ENCODE results near the gene SLC1A4. TPM values are rescaled to one million over a fixed set of nuclear protein-coding genes. Genes with fewer than 3 reads are reported as not detected.

Gene SLC1A4
- polyA plus RNA-seq, 3 donors, result 3.2 to 4.5 (median 4.4) TPM

DNA sequence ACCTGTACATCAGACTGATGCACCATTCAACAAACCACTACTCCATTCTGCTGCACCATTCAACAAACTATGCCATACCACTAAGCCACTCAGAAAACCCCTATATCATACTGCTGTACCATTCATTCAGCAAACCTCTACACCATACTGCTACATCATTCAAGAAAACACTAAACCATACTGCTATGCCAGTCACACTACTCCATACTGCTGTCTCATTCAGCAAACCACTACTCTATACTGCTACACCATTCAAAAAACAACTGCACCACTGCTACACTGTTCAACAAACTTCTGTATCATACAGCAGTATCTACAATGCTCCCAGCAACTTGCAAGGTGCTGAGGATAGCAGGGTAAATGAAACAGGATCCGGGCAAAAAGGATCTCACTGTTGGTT lies 12.9 kb upstream of the SLC1A4 start:
- H3K36me3 ChIP-seq (replicated peaks in 1 of 2; ENCODE audit: control insufficient read depth in 1 of 2, insufficient read depth in 2 of 2, low read length in 2 of 2), result no peaks in the 10 kb centered on the region
- Mint-ChIP-seq H3K27me3 (ENCODE audit: low read depth in 3 of 3) (peaks cover 0 to 3% (median 0%) of the 10 kb centered on the region in 3 donors), H3K36me3 (no peaks in the 10 kb centered on the region), H3K4me3 (no peak overlapping the region), H3K9me3 (peaks cover 0 to 2% (median 0%) of the 10 kb centered on the region in 7 donors), H3K4me1 (peaks cover 13% of the 10 kb centered on the region), H3K27ac (no peak overlapping the region)
- no peaks in the 10 kb centered on the region for H3K9me3 ChIP-seq (replicated peaks in 1 of 2; ENCODE audit: control insufficient read depth in 1 of 2, insufficient read depth in 1 of 2, low read length in 2 of 2)
- no peak for DNase-seq
- peaks cover 0 to 7% of the 10 kb centered on the region in 2 donors for H3K4me1 ChIP-seq (ENCODE audit: control insufficient read depth in 1 of 2, insufficient read depth in 2 of 2, low read length in 2 of 2)
- H3K27me3 ChIP-seq (ENCODE audit: control insufficient read depth in 2 of 2, insufficient read depth in 2 of 2, low read length in 2 of 2), result no peaks in the 10 kb centered on the region
- intact Hi-C loops (cut with micrococcal nuclease), result no loop called here
- no peak overlapping the region for H3K27ac ChIP-seq (ENCODE audit: low read depth in 1 of 2, low read length in 2 of 2)
- no peaks in the 10 kb centered on the region for H4K20me1 ChIP-seq (ENCODE audit: insufficient read depth, low read length)
- H3K9ac ChIP-seq (ENCODE audit: insufficient read depth, low read length, poor library complexity, severe bottlenecking), result no peak overlapping the region
- no peak overlapping the region for H3K4me2 ChIP-seq (replicated peaks; ENCODE audit: extremely low read depth, low read length, poor library complexity, severe bottlenecking)
- TF ChIP-seq, protein P1, sequence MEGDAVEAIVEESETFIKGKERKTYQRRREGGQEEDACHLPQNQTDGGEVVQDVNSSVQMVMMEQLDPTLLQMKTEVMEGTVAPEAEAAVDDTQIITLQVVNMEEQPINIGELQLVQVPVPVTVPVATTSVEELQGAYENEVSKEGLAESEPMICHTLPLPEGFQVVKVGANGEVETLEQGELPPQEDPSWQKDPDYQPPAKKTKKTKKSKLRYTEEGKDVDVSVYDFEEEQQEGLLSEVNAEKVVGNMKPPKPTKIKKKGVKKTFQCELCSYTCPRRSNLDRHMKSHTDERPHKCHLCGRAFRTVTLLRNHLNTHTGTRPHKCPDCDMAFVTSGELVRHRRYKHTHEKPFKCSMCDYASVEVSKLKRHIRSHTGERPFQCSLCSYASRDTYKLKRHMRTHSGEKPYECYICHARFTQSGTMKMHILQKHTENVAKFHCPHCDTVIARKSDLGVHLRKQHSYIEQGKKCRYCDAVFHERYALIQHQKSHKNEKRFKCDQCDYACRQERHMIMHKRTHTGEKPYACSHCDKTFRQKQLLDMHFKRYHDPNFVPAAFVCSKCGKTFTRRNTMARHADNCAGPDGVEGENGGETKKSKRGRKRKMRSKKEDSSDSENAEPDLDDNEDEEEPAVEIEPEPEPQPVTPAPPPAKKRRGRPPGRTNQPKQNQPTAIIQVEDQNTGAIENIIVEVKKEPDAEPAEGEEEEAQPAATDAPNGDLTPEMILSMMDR (IDR thresholded peaks at IDR 0.05), result no peak
- no peaks in the 10 kb centered on the region for H3K79me2 ChIP-seq (ENCODE audit: insufficient read depth, low read length)
- H2AFZ ChIP-seq (ENCODE audit: insufficient read depth, low read depth, low read length, poor library complexity, severe bottlenecking), result no peak overlapping the region
- no CpG with 5 or more reads among the region's 1 CpG for WGBS (ENCODE audit: insufficient coverage)
- H3K4me3 ChIP-seq (replicated peaks in 1 of 3; ENCODE audit: low read depth in 2 of 3, low read length in 3 of 3), result no peak overlapping the region

DNA sequence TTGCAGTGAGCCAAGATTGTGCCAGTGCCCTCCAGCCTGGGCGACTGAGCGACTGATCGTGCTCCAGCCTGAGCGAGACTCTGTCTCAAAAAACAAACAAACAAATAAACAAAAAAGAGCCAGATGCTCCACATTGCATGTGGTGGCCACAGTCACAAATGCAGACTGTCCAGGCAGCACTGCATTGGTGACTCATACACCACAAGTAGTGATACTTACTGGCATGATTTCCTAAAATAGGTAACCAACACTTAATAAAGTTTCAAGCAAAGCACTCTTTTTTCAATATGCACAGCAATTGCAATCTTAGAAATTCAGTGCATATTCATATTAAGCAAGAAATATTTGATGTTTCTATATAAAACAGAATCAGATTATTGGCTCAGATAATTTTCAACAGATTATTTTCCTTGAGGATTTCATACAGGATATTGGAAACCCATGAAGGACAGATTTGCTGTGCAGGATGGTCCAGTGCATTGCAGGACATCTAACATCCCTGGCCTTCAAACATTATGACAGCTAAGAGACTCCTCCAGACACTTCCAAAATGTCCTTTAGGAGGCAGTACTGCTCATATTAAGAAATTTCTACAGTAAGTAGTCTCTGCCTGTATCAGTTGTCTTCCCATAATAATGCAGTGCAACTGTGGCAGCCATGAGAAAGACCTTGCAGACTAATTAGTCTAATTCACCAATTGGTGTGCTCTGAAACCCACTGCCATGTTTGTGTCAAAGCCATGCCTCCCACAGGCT lies 10.5 kb upstream of the SLC1A4 start:
- Mint-ChIP-seq H3K4me3 (no peak overlapping the region), H3K4me1 (peaks cover 13% of the 10 kb centered on the region), H3K9me3 (peaks cover 0 to 2% (median 0%) of the 10 kb centered on the region in 7 donors), H3K36me3 (no peaks in the 10 kb centered on the region), H3K27me3 (ENCODE audit: low read depth in 3 of 3) (peaks cover 0 to 3% (median 0%) of the 10 kb centered on the region in 3 donors), H3K27ac (no peak overlapping the region)
- Histone ChIP-seq H2AFZ (ENCODE audit: insufficient read depth, low read depth, low read length, poor library complexity, severe bottlenecking) (no peak overlapping the region), H3K27me3 (ENCODE audit: control insufficient read depth in 2 of 2, insufficient read depth in 2 of 2, low read length in 2 of 2) (no peaks in the 10 kb centered on the region), H3K9ac (ENCODE audit: insufficient read depth, low read length, poor library complexity, severe bottlenecking) (no peak overlapping the region), H3K4me2 (replicated peaks; ENCODE audit: extremely low read depth, low read length, poor library complexity, severe bottlenecking) (no peak overlapping the region), H3K4me1 (ENCODE audit: control insufficient read depth in 1 of 2, insufficient read depth in 2 of 2, low read length in 2 of 2) (peaks cover 0 to 7% of the 10 kb centered on the region in 2 donors), H3K4me3 (replicated peaks in 1 of 3; ENCODE audit: low read depth in 2 of 3, low read length in 3 of 3) (no peak overlapping the region), H4K20me1 (ENCODE audit: insufficient read depth, low read length) (no peaks in the 10 kb centered on the region), H3K27ac (ENCODE audit: low read depth in 1 of 2, low read length in 2 of 2) (no peak overlapping the region), H3K9me3 (replicated peaks in 1 of 2; ENCODE audit: control insufficient read depth in 1 of 2, insufficient read depth in 1 of 2, low read length in 2 of 2) (no peaks in the 10 kb centered on the region), H3K79me2 (ENCODE audit: insufficient read depth, low read length) (no peaks in the 10 kb centered on the region), H3K36me3 (replicated peaks in 1 of 2; ENCODE audit: control insufficient read depth in 1 of 2, insufficient read depth in 2 of 2, low read length in 2 of 2) (no peaks in the 10 kb centered on the region)
- intact Hi-C loops (cut with micrococcal nuclease), result no loop called here
- TF ChIP-seq, protein P1 (IDR thresholded peaks at IDR 0.05), result peak; percentile 54
- DNase-seq, result peak in 2 of 3 donors; percentile 21 to 23
- WGBS (ENCODE audit: insufficient coverage), result 100% methylated on average over 3 of the region's 4 CpGs
